Heart right ventricle (tissue), 16 donors: ENCODE data around the gene MAPK7. TPM values are rescaled to one million over a fixed set of nuclear protein-coding genes. Genes with fewer than 3 reads are reported as not detected.
A peak's percentile ranks its signal among the peaks of the same experiment; 100 is the strongest.

Experiments used
- ATAC-seq, 8 donors: fragments of 200-7000 bp; cut with Tn5 transposase; one replicate each; pipeline ENCODE4 v1.9.1; 2020; ENCODE audit warnings: mild to moderate bottlenecking in 8 of 8, moderate library complexity in 8 of 8, moderate number of reproducible peaks in 1 of 8
- DNase-seq, 2 donors: peaks; one replicate each; pipeline ENCODE4 v3.0.0-alpha.2; 2020
- H3K27ac ChIP-seq, 10 donors: fragments of 200-600 bp; sonication (generic) in 2 of 10; one replicate each; pipeline versions ENCODE4 v1.5.0 to v1.8.0; 2020 to 2022; ENCODE audit warnings: mild to moderate bottlenecking in 3 of 10
- H3K27me3 ChIP-seq, 7 donors: fragments of 200-600 bp; one replicate each; pipeline ENCODE4 v1.8.0; 2021 to 2022; ENCODE audit warnings: mild to moderate bottlenecking in 2 of 7
- H3K36me3 ChIP-seq, 9 donors: fragments of 200-600 bp; sonication (generic) in 1 of 9; one replicate each; pipeline versions ENCODE4 v1.5.0 to v1.8.0; 2020 to 2022; ENCODE audit warnings: mild to moderate bottlenecking in 2 of 9
- H3K4me1 ChIP-seq, 9 donors: fragments of 200-600 bp; sonication (generic) in 1 of 9; one replicate each; pipeline versions ENCODE4 v1.5.0 to v1.8.0; 2020 to 2022; ENCODE audit warnings: mild to moderate bottlenecking in 4 of 9
- H3K4me3 ChIP-seq, 10 donors: fragments of 200-600 bp; sonication (generic) in 2 of 10; one replicate each; pipeline versions ENCODE4 v1.5.0 to v1.8.0; 2020 to 2022; ENCODE audit warnings: mild to moderate bottlenecking in 7 of 10, moderate library complexity in 2 of 10
- H3K9me3 ChIP-seq, 11 donors: fragments of 200-600 bp in 10 of 11; sonication (generic) in 2 of 11; one replicate each; pipeline versions ENCODE4 v1.5.0 to v1.8.0; 2013 to 2022; ENCODE audit warnings: mild to moderate bottlenecking in 2 of 11, control low read depth in 1 of 11, moderate library complexity in 1 of 11
- WGBS, 2 donors: extraction: QIAGEN DNeasy Blood & Tissue Kit; methylation state at CpG; one replicate each; pipeline ENCODE4 v1.1.7; 2013; ENCODE audit warnings: inconsistent platforms in 1 of 2; 5-methylcytosine and 5-hydroxymethylcytosine counted together
- intact Hi-C, 10 donors: fragments of 100-400 bp; cut with DNase I; formaldehyde crosslinking; loops; one replicate each; pipeline versions ENCODE4 v1.11.1 to v1.14.2; 2022
- polyA plus RNA-seq, 2 donors: library from polyadenylated mRNA; stranded (reverse); fragments of 200-250 nt; gene quantifications; one replicate each; pipeline ENCODE4 v1.2.3, GENCODE V29; 2013
- total RNA-seq, 10 donors: library from RNA; stranded (reverse); fragmentation: NEBNext Ultra II Directional in 3 of 10; extraction: Animal tissue kit (Norgen Biotek cat#: 25700) in 3 of 10; gene quantifications; one replicate each; pipeline versions ENCODE4 v1.2.1 to v1.2.4, GENCODE V29; 2021 to 2023
- TF ChIP-seq, protein P1 (sequence below), 9 donors: fragments of 200-600 bp; sonication (generic) in 2 of 9; IDR thresholded peaks; one replicate each; pipeline versions ENCODE4 v1.5.0 to v1.8.0; 2021 to 2022; ENCODE audit warnings: antibody characterized with exemption in 9 of 9, mild to moderate bottlenecking in 5 of 9, moderate library complexity in 1 of 9
- donor health status: Arrhythmogenic right ventricular cardiomyopathy.
- donor health status: ischemic (EF 13 %, LVEDD 7.1; RV severe dilation, severe dysfunction).
- donor health status: healthy with polysubstance abuse.
- donor health status: DM: no; HTN: yes; CAD: no.
- donor health status: DM: no; HTN: no; CAD: no.
- donor health status: ischemic (EF 25% LVEDD 6.9; RV normal size, moderate dysfunction).
- donor health status: ischemic (EF 25% LVEDD 5.7; RV mildly dilated, moderate dysfunction).
- donor health status: healthy.
- donor health status: DM: yes; HTN: yes; CAD: no.
- donor health status: Ischemic cardiomyopathy.
- donor health status: ischemic (EF 35%, LVEDD 5.7; RV mildly dilated, moderate dysfunction).
- donor health status: nonischemic (EF 11% LVEDD 7.7; RV severe dilation, severe dysfunction).
- donor health status: DM: yes; HTN: yes; CAD: no.
- donor health status: PGD.
- donor health status: ischemic (EF 29% LVEDD 5.4; RV normal size, mild dysfunction).
- donor health status: nonischemic (EF 23%, LVEDD 6.1; RV moderate dilation, normal function).

MAPK7 gene
- total and polyA plus RNA-seq, 12 donors = 7.3 to 16.6 (median 11.4) TPM

DNA sequence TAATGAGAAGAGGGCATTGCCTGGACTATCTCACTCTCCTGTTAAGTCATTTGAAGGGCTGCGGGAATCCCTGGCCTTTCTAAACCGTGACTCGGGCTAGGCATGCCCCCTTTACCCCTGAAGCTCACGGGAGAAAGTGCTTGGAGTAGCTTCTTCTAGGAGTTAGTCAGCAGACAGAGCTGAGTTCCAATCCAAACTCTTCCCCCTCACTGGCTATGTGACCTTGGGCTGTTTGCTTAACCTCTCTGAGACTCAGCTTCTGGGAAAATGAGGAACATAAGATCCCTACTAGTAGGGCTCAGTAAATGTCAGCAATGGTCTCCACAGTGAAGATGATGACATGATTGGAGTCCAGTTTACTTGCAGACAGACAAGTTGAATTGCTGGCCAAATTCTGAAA, 10.1 kb upstream of the MAPK7 start:
- no peak for ATAC-seq
- TF ChIP-seq, protein P1, sequence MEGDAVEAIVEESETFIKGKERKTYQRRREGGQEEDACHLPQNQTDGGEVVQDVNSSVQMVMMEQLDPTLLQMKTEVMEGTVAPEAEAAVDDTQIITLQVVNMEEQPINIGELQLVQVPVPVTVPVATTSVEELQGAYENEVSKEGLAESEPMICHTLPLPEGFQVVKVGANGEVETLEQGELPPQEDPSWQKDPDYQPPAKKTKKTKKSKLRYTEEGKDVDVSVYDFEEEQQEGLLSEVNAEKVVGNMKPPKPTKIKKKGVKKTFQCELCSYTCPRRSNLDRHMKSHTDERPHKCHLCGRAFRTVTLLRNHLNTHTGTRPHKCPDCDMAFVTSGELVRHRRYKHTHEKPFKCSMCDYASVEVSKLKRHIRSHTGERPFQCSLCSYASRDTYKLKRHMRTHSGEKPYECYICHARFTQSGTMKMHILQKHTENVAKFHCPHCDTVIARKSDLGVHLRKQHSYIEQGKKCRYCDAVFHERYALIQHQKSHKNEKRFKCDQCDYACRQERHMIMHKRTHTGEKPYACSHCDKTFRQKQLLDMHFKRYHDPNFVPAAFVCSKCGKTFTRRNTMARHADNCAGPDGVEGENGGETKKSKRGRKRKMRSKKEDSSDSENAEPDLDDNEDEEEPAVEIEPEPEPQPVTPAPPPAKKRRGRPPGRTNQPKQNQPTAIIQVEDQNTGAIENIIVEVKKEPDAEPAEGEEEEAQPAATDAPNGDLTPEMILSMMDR (IDR thresholded peaks at IDR 0.05) = no peak
- no peak overlapping the region for H3K4me3 ChIP-seq
- WGBS, 2 donors = 78 to 80% methylated on average over 4 of the region's 4 CpGs
- H3K36me3 ChIP-seq = no peaks in the 10 kb centered on the region
- no peaks in the 10 kb centered on the region for H3K27me3 ChIP-seq
- intact Hi-C loops = loop anchor here in 6 of 10 donors (5.0 to 10.0 kb wide), 5 partner anchors 39 to 399 kb away; no protein-coding TSS in a partner anchor
- DNase-seq = no peak
- H3K9me3 ChIP-seq = no peaks in the 10 kb centered on the region
- peaks cover 4 to 52% (median 20%) of the 10 kb centered on the region in 9 donors for H3K4me1 ChIP-seq
- peak overlapping the region in 1 of 10 donors; percentile 5 for H3K27ac ChIP-seq

DNA sequence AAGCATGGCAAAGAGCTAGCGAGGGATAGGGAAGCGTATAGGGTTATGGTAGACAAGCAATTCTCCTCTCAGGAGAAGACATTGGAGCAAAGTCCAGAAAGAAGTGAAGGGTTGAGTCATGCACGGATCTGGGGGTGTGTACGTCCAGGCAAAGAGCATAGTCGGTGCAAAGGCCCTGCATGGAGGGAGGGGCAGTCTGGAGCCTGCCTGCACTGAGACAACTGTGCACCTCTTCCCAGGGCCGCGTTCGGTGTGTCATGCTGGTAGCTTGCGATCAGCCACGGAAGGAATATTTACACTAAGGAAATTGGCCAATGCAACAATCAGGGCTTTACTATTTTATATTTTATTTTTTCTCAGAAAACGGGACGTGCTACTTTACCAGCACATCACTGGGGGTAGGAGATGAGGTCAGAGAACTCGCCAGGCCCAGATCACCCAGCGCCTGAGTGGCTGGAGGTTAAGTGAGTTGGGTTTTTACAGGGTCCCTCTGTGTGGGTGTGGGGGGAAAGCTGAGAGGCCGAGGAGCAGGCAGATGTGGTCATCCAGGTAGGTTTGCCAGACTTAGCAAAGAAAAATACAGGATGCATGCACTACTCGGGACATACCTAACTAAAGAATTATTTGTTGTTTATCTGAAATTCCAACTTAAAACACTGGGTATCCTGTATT, 9.1 kb upstream of the MAPK7 start:
- Histone ChIP-seq H3K4me3 (no peak overlapping the region), H3K4me1 (peaks cover 4 to 51% (median 19%) of the 10 kb centered on the region in 9 donors), H3K27me3 (no peaks in the 10 kb centered on the region), H3K36me3 (peaks cover 0 to 6% (median 0%) of the 10 kb centered on the region in 9 donors), H3K9me3 (no peaks in the 10 kb centered on the region), H3K27ac (peak overlapping the region in 6 of 10 donors; percentile 27 to 82 (median 56))
- no peak for DNase-seq
- WGBS, 2 donors = 93 to 95% methylated on average over 16 of the region's 16 CpGs
- intact Hi-C loops = loop anchor here in 6 of 10 donors (5.0 to 10.0 kb wide), 5 partner anchors 38 to 398 kb away; no protein-coding TSS in a partner anchor
- no peak for ATAC-seq
- TF ChIP-seq, protein P1 (IDR thresholded peaks at IDR 0.05) = no peak

DNA sequence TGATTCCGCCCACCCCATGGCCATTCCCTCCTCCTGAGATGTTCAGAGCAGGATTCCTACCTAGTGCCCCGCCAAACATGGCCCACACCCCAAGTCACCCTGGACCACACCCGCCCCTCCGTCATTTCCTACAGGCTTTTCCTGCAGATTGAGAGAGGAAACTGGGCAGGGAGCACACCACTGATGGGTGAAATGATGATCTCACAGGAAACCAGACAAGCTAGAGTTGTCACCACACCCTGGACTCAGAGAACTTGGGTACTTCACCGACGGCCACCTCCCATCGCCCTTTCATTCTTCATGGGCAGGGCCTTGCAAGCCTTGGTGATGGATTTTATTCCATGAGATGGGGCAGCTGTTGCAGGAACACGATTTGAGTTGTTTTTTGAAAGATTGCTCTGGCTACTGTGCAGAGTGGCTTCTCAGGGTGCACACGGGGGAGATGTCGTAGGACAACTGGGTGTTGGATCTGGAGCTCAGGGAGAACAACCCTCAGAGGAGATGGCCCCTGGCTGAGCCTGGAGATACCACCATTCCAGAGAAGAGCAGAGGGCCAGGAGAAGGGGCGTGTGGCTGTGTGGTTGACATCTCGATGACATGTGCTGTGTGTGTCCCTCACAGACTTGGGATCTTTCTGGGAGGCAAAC, 8.3 kb upstream of the MAPK7 start:
- peak in 1 of 2 donors; percentile 54 for DNase-seq
- intact Hi-C loops = loop anchor here in 6 of 10 donors (5.0 to 10.0 kb wide), 5 partner anchors 37 to 397 kb away; no protein-coding TSS in a partner anchor
- ATAC-seq = peak; percentile 39 to 83 (median 66)
- H3K4me3 ChIP-seq = no peak overlapping the region
- peaks cover 4 to 51% (median 19%) of the 10 kb centered on the region in 9 donors for H3K4me1 ChIP-seq
- TF ChIP-seq, protein P1 (IDR thresholded peaks at IDR 0.05) = no peak
- WGBS, 2 donors = 52 to 71% methylated on average over 12 of the region's 12 CpGs
- H3K36me3 ChIP-seq = peaks cover 0 to 8% (median 0%) of the 10 kb centered on the region in 9 donors
- no peaks in the 10 kb centered on the region for H3K27me3 ChIP-seq
- H3K9me3 ChIP-seq = no peaks in the 10 kb centered on the region
- peak overlapping the region; percentile 0 to 82 (median 64) for H3K27ac ChIP-seq

DNA sequence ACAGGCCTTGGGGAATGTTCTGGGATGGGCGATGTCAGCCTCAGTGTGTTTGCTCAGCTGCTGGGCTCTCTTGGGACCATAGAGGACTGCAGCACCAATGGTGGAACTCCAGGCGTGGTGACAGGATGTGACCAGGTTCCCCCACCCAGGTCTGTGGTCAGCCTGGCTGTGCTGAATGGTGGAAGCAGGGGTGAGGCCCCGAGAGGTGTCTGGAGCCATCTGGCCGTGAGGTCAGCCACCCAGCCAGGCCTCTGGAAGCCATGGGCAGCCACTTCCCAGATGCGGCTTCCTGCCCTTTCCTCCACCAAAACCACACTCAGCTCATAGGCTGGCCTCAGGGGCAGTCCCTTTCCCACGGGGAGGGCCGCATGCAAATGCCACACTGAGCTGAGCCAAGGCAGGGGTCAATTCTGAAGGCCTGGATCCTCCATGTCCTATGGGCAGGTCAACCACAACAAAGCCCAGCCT, 7.8 kb upstream of the MAPK7 start:
- H3K4me1 ChIP-seq = peaks cover 4 to 51% (median 19%) of the 10 kb centered on the region in 9 donors
- peak; percentile 60 to 91 (median 79) for ATAC-seq
- peak; percentile 62 to 70 for DNase-seq
- 46 to 62% methylated on average over 7 of the region's 7 CpGs for WGBS, 2 donors
- intact Hi-C loops = no loop called here
- TF ChIP-seq, protein P1 (IDR thresholded peaks at IDR 0.05) = no peak
- H3K9me3 ChIP-seq = no peaks in the 10 kb centered on the region
- H3K4me3 ChIP-seq = no peak overlapping the region
- H3K36me3 ChIP-seq = peaks cover 0 to 8% (median 0%) of the 10 kb centered on the region in 9 donors
- H3K27ac ChIP-seq = peak overlapping the region; percentile 0 to 82 (median 64)
- no peaks in the 10 kb centered on the region for H3K27me3 ChIP-seq
